Measurements from ENCODE around the gene KCNN3. TPM values are rescaled to one million over a fixed set of nuclear protein-coding genes. Genes with fewer than 3 reads are reported as not detected.

Gene KCNN3
- total RNA-seq, 5 donors from 2014 or later (not counting 1 experiment from before 2014, with no cell fraction given) = 0.03 to 0.23 (median 0.18) TPM

DNA sequence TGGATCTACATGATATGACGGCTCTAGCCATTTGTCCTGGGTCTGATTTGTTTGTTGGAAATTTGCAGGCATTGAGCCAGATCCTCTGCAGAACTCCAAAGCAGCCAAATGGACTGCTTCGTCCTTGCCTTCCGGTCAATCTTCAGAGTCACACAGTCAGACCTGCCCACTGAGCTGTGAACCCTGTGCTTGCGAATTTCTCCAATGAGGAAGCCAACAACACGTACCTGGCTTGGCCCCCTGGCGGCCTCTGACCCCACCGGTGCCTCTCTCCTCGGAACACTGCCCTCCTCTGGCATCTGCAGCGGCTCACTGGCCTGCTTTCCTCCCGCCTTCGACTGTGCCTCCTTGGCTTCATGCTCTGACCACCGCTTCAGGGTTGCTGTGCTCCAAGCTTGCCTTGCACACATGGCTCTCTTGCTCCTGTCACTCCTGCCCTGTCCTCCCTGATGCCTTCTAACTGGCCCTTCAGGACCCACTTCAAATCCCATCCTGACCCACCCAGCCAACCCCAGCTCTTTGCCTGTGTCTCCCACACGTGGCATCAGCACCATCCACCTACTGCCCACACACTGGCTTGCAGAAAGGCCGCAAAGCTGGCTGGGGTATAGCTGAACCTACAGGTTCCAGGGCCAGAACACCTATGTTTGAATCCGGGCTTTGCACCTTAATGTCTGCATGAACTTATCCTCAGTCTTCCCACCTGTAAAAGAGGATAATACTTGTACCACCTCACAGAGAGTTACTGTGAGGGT lies 128.2 kb downstream of the KCNN3 start:
- Histone ChIP-seq H3K36me3 (ENCODE audit: control insufficient read depth in 2 of 2, extremely low read depth in 1 of 2, insufficient read depth in 1 of 2, low read length in 1 of 2) (no peaks in the 10 kb centered on the region), H3K27ac (ENCODE audit: low read length) (no peak overlapping the region), H3K27me3 (replicated peaks in 1 of 2; ENCODE audit: control insufficient read depth in 2 of 2, extremely low read depth in 1 of 2, insufficient read depth in 2 of 2, low read length in 1 of 2) (peaks cover 0 to 7% of the 10 kb centered on the region in 2 experiments), H3K4me1 (ENCODE audit: control insufficient read depth in 1 of 2, extremely low read depth in 1 of 2, insufficient read depth in 2 of 2, low read length in 2 of 2) (peaks cover 7 to 38% of the 10 kb centered on the region in 2 experiments), H3K4me3 (ENCODE audit: control insufficient read depth in 1 of 2, extremely low read depth in 1 of 2, low read length in 1 of 2) (no peak overlapping the region), H3K9me3 (no peaks in the 10 kb centered on the region)
- H3K4me3 Mint-ChIP-seq = no peak overlapping the region
- ChIA-PET CTCF (no interaction called here), POLR2A (no interaction called here)
- H3K36me3 Mint-ChIP-seq = no peaks in the 10 kb centered on the region
- H3K27ac Mint-ChIP-seq = no peak overlapping the region
- no peak for DNase-seq
- H3K9me3 Mint-ChIP-seq = no peaks in the 10 kb centered on the region
- ATAC-seq (replicated peaks in 1 of 4) = no peak
- H3K4me1 Mint-ChIP-seq = peaks cover 31 to 40% (median 32%) of the 10 kb centered on the region in 3 donors
- WGBS (ENCODE audit: insufficient coverage) = 90% methylated on average over 13 of the region's 15 CpGs
- H3K27me3 Mint-ChIP-seq = peaks cover 0 to 21% of the 10 kb centered on the region in 2 donors

DNA sequence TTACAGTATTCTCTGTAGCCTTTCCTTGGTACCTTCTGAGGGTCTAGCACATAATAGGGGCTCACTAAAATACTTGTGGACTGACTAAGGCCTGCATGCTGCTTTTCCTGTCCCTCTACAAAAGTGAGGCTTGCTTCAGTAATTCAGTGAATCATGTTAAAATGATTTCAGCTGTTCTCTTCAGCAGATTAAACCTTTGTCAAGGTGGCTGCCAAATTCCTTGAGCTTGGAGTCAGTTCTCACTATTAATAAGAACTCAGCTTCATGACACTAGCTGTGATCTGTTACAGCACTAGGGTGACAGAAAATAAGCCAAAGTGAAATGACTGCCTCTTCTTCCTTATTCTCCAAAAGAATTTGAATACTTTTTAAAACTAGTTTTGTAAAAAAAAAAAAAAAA lies 128.8 kb downstream of the KCNN3 start:
- Histone ChIP-seq H3K36me3 (ENCODE audit: control insufficient read depth in 2 of 2, extremely low read depth in 1 of 2, insufficient read depth in 1 of 2, low read length in 1 of 2) (no peaks in the 10 kb centered on the region), H3K27ac (ENCODE audit: low read length) (no peak overlapping the region), H3K4me1 (ENCODE audit: control insufficient read depth in 1 of 2, extremely low read depth in 1 of 2, insufficient read depth in 2 of 2, low read length in 2 of 2) (peaks cover 4 to 32% of the 10 kb centered on the region in 2 experiments), H3K9me3 (no peaks in the 10 kb centered on the region), H3K27me3 (replicated peaks in 1 of 2; ENCODE audit: control insufficient read depth in 2 of 2, extremely low read depth in 1 of 2, insufficient read depth in 2 of 2, low read length in 1 of 2) (peaks cover 0 to 7% of the 10 kb centered on the region in 2 experiments), H3K4me3 (ENCODE audit: control insufficient read depth in 1 of 2, extremely low read depth in 1 of 2, low read length in 1 of 2) (no peak overlapping the region)
- H3K4me3 Mint-ChIP-seq = no peak overlapping the region
- POLR2A ChIA-PET = no interaction called here
- no peaks in the 10 kb centered on the region for H3K36me3 Mint-ChIP-seq
- peaks cover 25 to 37% (median 29%) of the 10 kb centered on the region in 3 donors for H3K4me1 Mint-ChIP-seq
- H3K9me3 Mint-ChIP-seq = no peaks in the 10 kb centered on the region
- no peak overlapping the region for H3K27ac Mint-ChIP-seq
- ATAC-seq (replicated peaks in 1 of 4) = no peak
- no peak for DNase-seq
- H3K27me3 Mint-ChIP-seq = peaks cover 0 to 23% of the 10 kb centered on the region in 2 donors
- CTCF ChIA-PET = no interaction called here

DNA sequence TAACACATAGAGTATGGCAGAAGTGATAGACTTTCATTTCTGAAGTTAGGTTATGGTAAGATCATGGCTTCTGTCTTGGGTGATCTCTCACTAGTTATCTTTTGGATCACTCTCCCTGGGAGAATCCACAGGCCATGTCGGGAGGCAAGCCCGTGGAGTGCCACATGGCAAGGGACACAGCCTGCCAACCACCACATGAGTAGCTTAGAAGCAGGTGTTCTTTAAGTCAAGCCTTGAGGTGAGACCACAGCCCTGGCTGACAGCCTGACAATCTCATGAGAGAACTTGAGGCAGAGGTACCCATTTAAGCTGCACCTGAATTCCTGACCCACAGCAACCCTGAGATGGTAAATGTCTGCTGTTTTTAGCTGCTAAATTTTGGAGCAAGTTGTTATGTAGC lies 130.4 kb downstream of the KCNN3 start:
- ChIA-PET CTCF (no interaction called here), POLR2A (interaction anchor here in 1 of 2 donors (0.6 kb wide), 1 partner anchor 18 kb away, joined by 6 read pairs; no protein-coding TSS in a partner anchor)
- no peak overlapping the region for H3K4me3 Mint-ChIP-seq
- H3K27ac Mint-ChIP-seq = no peak overlapping the region
- Histone ChIP-seq H3K27ac (ENCODE audit: low read length) (no peak overlapping the region), H3K4me1 (ENCODE audit: control insufficient read depth in 1 of 2, extremely low read depth in 1 of 2, insufficient read depth in 2 of 2, low read length in 2 of 2) (peaks cover 0 to 17% of the 10 kb centered on the region in 2 experiments), H3K27me3 (replicated peaks in 1 of 2; ENCODE audit: control insufficient read depth in 2 of 2, extremely low read depth in 1 of 2, insufficient read depth in 2 of 2, low read length in 1 of 2) (peaks cover 0 to 16% of the 10 kb centered on the region in 2 experiments), H3K9me3 (no peaks in the 10 kb centered on the region), H3K36me3 (ENCODE audit: control insufficient read depth in 2 of 2, extremely low read depth in 1 of 2, insufficient read depth in 1 of 2, low read length in 1 of 2) (no peaks in the 10 kb centered on the region), H3K4me3 (ENCODE audit: control insufficient read depth in 1 of 2, extremely low read depth in 1 of 2, low read length in 1 of 2) (no peak overlapping the region)
- H3K27me3 Mint-ChIP-seq = peaks cover 0 to 26% of the 10 kb centered on the region in 2 donors
- H3K4me1 Mint-ChIP-seq = peaks cover 8 to 26% (median 12%) of the 10 kb centered on the region in 3 donors
- DNase-seq (no peak), ATAC-seq (replicated peaks in 1 of 4) (no peak)
- H3K36me3 Mint-ChIP-seq = no peaks in the 10 kb centered on the region
- 60% methylated on average over 1 of the region's 2 CpGs for WGBS (ENCODE audit: insufficient coverage)
- no peaks in the 10 kb centered on the region for H3K9me3 Mint-ChIP-seq

DNA sequence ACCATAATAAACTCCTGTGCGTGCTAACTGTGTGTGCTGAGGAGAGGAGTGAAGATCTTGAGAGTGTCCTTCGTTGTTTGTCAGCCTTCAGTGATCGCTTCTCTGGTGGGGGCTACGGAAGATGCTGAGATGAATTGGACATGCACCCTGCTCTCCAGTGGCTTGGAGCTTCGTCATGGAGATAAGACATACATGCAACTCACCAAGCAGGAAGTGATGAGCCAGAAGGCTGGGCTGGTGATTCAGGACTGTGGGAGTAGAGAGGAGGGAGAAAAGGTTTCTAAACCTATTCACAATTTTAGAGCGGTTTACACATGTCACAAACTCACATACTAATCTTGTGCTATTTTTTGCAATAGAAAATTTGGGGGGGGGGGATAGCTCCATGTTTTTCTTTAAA lies 133.2 kb downstream of the KCNN3 start:
- ChIA-PET POLR2A (no interaction called here), CTCF (no interaction called here)
- Histone ChIP-seq H3K27me3 (replicated peaks in 1 of 2; ENCODE audit: control insufficient read depth in 2 of 2, extremely low read depth in 1 of 2, insufficient read depth in 2 of 2, low read length in 1 of 2) (peaks cover 0 to 30% of the 10 kb centered on the region in 2 experiments), H3K27ac (ENCODE audit: low read length) (no peak overlapping the region), H3K36me3 (ENCODE audit: control insufficient read depth in 2 of 2, extremely low read depth in 1 of 2, insufficient read depth in 1 of 2, low read length in 1 of 2) (no peaks in the 10 kb centered on the region), H3K4me1 (ENCODE audit: control insufficient read depth in 1 of 2, extremely low read depth in 1 of 2, insufficient read depth in 2 of 2, low read length in 2 of 2) (peaks cover 0 to 2% of the 10 kb centered on the region in 2 experiments), H3K4me3 (ENCODE audit: control insufficient read depth in 1 of 2, extremely low read depth in 1 of 2, low read length in 1 of 2) (no peak overlapping the region), H3K9me3 (no peaks in the 10 kb centered on the region)
- Mint-ChIP-seq H3K27me3 (peaks cover 0 to 32% of the 10 kb centered on the region in 2 donors), H3K27ac (no peak overlapping the region), H3K4me1 (peaks cover 0 to 14% (median 4%) of the 10 kb centered on the region in 3 donors), H3K4me3 (no peak overlapping the region), H3K36me3 (no peaks in the 10 kb centered on the region), H3K9me3 (no peaks in the 10 kb centered on the region)
- WGBS (ENCODE audit: insufficient coverage) = no CpG with 5 or more reads among the region's 6 CpGs
- ATAC-seq (replicated peaks in 1 of 4) = no peak
- DNase-seq = no peak

DNA sequence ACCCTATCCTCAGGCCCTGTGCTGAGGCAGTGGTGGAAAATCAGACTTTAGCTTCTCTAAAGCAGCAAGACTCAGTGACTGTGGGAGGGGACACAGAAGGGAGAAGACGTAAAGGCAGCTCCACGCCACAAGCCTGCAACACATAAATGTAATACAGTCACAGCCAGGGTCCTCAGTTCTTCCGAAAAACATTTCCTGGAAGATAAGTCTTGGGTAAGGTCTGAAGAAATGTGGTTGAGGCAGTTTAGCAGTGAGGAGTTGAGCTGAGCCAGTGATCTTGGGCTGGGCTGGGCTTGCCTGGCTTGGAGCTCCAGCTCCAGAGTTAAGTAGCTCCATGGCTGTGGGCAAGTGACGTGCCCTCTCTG lies 134.3 kb downstream of the KCNN3 start:
- no peak overlapping the region for H3K27ac Mint-ChIP-seq
- peaks cover 0 to 32% of the 10 kb centered on the region in 2 donors for H3K27me3 Mint-ChIP-seq

DNA sequence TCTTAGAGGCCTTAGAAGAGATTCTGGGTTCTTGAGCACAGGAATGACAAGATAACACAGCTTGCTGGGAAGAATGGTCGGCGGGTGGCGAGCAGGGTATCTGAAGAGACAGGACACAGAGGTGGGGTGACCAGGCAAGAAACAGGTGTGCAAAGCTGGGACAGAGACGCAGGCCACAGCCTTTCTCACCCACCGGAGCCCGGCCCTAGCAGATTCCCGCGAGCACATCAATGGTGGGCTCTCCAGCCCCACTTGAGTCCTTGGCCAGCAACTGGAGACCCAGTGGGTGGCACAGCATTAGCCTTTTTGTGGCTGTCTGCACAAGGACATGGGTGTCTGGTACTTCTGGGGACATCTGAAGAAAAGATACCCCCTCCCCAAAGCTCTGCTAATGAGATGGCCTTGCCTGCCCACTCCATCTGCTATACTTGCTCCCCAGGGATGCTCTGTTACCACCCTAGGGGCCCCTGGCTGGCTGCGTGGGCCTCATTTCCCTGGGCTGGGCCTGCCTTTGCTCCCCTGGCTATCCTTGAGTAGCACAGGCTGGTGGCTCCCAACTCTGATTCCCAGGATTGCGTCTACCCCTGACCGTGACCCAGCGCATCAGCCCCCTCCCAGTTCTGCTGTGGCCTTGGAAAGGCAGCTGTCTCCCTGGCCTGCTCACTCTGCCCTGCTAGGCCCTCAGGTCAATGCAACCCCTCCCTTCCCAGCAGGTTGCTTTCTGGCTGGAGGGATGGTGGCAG lies 134.8 kb downstream of the KCNN3 start:
- POLR2A ChIA-PET = no interaction called here
- H3K36me3 ChIP-seq (ENCODE audit: control insufficient read depth in 2 of 2, extremely low read depth in 1 of 2, insufficient read depth in 1 of 2, low read length in 1 of 2) = no peaks in the 10 kb centered on the region

More for the DNA sequence above, 134.3 kb downstream of the KCNN3 start:
- CTCF ChIA-PET = no interaction called here
- WGBS (ENCODE audit: insufficient coverage) = 83% methylated on average over 1 of the region's 4 CpGs
- H3K27me3 ChIP-seq (replicated peaks in 1 of 2; ENCODE audit: control insufficient read depth in 2 of 2, extremely low read depth in 1 of 2, insufficient read depth in 2 of 2, low read length in 1 of 2) = peaks cover 0 to 39% of the 10 kb centered on the region in 2 experiments
- Mint-ChIP-seq H3K4me1 (peaks cover 0 to 14% (median 4%) of the 10 kb centered on the region in 3 donors), H3K9me3 (no peaks in the 10 kb centered on the region), H3K4me3 (no peak overlapping the region), H3K36me3 (no peaks in the 10 kb centered on the region)
- no peak overlapping the region for H3K27ac ChIP-seq (ENCODE audit: low read length)
- no peaks in the 10 kb centered on the region for H3K9me3 ChIP-seq
- no peak overlapping the region for H3K4me3 ChIP-seq (ENCODE audit: control insufficient read depth in 1 of 2, extremely low read depth in 1 of 2, low read length in 1 of 2)
- H3K36me3 ChIP-seq (ENCODE audit: control insufficient read depth in 2 of 2, extremely low read depth in 1 of 2, insufficient read depth in 1 of 2, low read length in 1 of 2) = no peaks in the 10 kb centered on the region
- H3K4me1 ChIP-seq (ENCODE audit: control insufficient read depth in 1 of 2, extremely low read depth in 1 of 2, insufficient read depth in 2 of 2, low read length in 2 of 2) = peaks cover 0 to 2% of the 10 kb centered on the region in 2 experiments
- no peak for ATAC-seq (replicated peaks in 1 of 4)
- POLR2A ChIA-PET = no interaction called here
- no peak for DNase-seq

More for the DNA sequence above, 134.8 kb downstream of the KCNN3 start:
- Mint-ChIP-seq H3K36me3 (no peaks in the 10 kb centered on the region), H3K27ac (no peak overlapping the region), H3K4me1 (peaks cover 0 to 14% (median 4%) of the 10 kb centered on the region in 3 donors), H3K4me3 (no peak overlapping the region), H3K9me3 (no peaks in the 10 kb centered on the region), H3K27me3 (peaks cover 0 to 32% of the 10 kb centered on the region in 2 donors)
- no peak for ATAC-seq (replicated peaks in 1 of 4)
- 94% methylated on average over 12 of the region's 12 CpGs for WGBS (ENCODE audit: insufficient coverage)
- Histone ChIP-seq H3K4me1 (ENCODE audit: control insufficient read depth in 1 of 2, extremely low read depth in 1 of 2, insufficient read depth in 2 of 2, low read length in 2 of 2) (peaks cover 0 to 2% of the 10 kb centered on the region in 2 experiments), H3K4me3 (ENCODE audit: control insufficient read depth in 1 of 2, extremely low read depth in 1 of 2, low read length in 1 of 2) (no peak overlapping the region), H3K27me3 (replicated peaks in 1 of 2; ENCODE audit: control insufficient read depth in 2 of 2, extremely low read depth in 1 of 2, insufficient read depth in 2 of 2, low read length in 1 of 2) (peaks cover 0 to 41% of the 10 kb centered on the region in 2 experiments), H3K9me3 (no peaks in the 10 kb centered on the region), H3K27ac (ENCODE audit: low read length) (no peak overlapping the region)
- CTCF ChIA-PET = no interaction called here
- DNase-seq = no peak
